IMR-90 (cell line): ENCODE results near the gene RSRC2. TPM values are rescaled to one million over a fixed set of nuclear protein-coding genes. Genes with fewer than 3 reads are reported as not detected.

Source experiments
- ATAC-seq: fragments of 200-7000 bp; cut with Tn5 transposase; 2 replicates; pipeline ENCODE4 v1.9.1; 2020; ENCODE audit warnings: low read depth, mild to moderate bottlenecking, moderate library complexity
- BruUV-seq: library from RNA; stranded (reverse); fragments of 400-500 nt; replicated peaks from 2 replicates; lab custom pipeline; 2021; lab: Mats Ljungman, UMichigan
- CTCF ChIA-PET: fragments of 300-600 bp; formaldehyde crosslinking; extraction: SDS; loops from one replicate; lab custom pipeline; 2021; ENCODE audit warnings: antibody characterized with exemption; lab: Yijun Ruan, JAX
- POLR2A ChIA-PET: fragments of 300-600 bp; sonication (Branson Sonifier 250); formaldehyde crosslinking; loops from one replicate; lab custom pipeline; 2022; ENCODE audit warnings: antibody characterized with exemption; ENCODE audit not compliant: unreplicated experiment; lab: Charles Lee
- DNase-seq: peaks from one replicate; pipeline ENCODE4 v3.0.0; 2013
- H2AFZ ChIP-seq: replicated peaks from 2 replicates; pipeline ENCODE3; 2013; ENCODE audit warnings: low read length, mild to moderate bottlenecking; ENCODE audit not compliant: poor library complexity
- H2AK5ac ChIP-seq: 2 replicates; pipeline ENCODE4 v1.6.1; 2013; ENCODE audit warnings: low read depth, low read length, inconsistent platforms
- H2AK9ac ChIP-seq: replicated peaks from 2 replicates; pipeline ENCODE3; 2013; ENCODE audit warnings: mild to moderate bottlenecking, low read depth, low read length, moderate library complexity; ENCODE audit not compliant: poor library complexity
- H2BK120ac ChIP-seq: 2 replicates; pipeline ENCODE4 v1.6.1; 2013; ENCODE audit warnings: low read depth, low read length, inconsistent platforms
- H2BK15ac ChIP-seq: 3 replicates; pipeline ENCODE4 v1.6.1; 2013; ENCODE audit warnings: low read depth, low read length, inconsistent platforms
- H2BK20ac ChIP-seq: 2 replicates; pipeline ENCODE4 v1.6.1; 2013; ENCODE audit warnings: low read depth, mild to moderate bottlenecking, inconsistent platforms, low read length, moderate library complexity
- H2BK5ac ChIP-seq: 2 replicates; pipeline ENCODE4 v1.6.1; 2013; ENCODE audit warnings: mild to moderate bottlenecking, low read depth, low read length, inconsistent platforms; ENCODE audit not compliant: poor library complexity, severe bottlenecking
- H3K14ac ChIP-seq: replicated peaks from 2 replicates; pipeline ENCODE4 v1.6.1; 2013; ENCODE audit warnings: low read depth, low read length, inconsistent platforms
- H3K18ac ChIP-seq: 2 replicates; pipeline ENCODE4 v1.6.1; 2013; ENCODE audit warnings: low read depth, low read length, control low read depth
- H3K23ac ChIP-seq: 2 replicates; pipeline ENCODE4 v1.6.1; 2013; ENCODE audit warnings: low read depth, low read length, inconsistent platforms
- H3K27ac ChIP-seq: 2 replicates; pipeline ENCODE4 v1.5.1; 2013; ENCODE audit warnings: mild to moderate bottlenecking, control low read depth, low read length; ENCODE audit not compliant: insufficient read depth
- H3K27me3 ChIP-seq: 2 replicates; pipeline ENCODE4 v1.6.1; 2013; ENCODE audit warnings: low read length; ENCODE audit not compliant: control insufficient read depth, insufficient read depth
- H3K36me3 ChIP-seq: 2 replicates; pipeline ENCODE4 v1.6.1; 2013; ENCODE audit warnings: low read length, mixed read lengths; ENCODE audit not compliant: control insufficient read depth, insufficient read depth
- H3K4ac ChIP-seq: 2 replicates; pipeline ENCODE4 v1.6.1; 2013; ENCODE audit warnings: low read depth, low read length, inconsistent platforms
- H3K4me1 ChIP-seq: 2 replicates; pipeline ENCODE4 v1.6.1; 2013; ENCODE audit warnings: low read length, mixed read lengths; ENCODE audit not compliant: control insufficient read depth, insufficient read depth
- H3K4me2 ChIP-seq: 2 replicates; pipeline ENCODE4 v1.6.1; 2013; ENCODE audit warnings: low read depth, mild to moderate bottlenecking, control low read depth, low read length, moderate library complexity
- H3K4me3 ChIP-seq: 2 replicates; pipeline ENCODE4 v1.5.1; 2013; ENCODE audit warnings: low read depth, mild to moderate bottlenecking, control low read depth, low read length, moderate library complexity; ENCODE audit not compliant: insufficient read depth
- H3K56ac ChIP-seq: 2 replicates; pipeline ENCODE4 v1.6.1; 2013; ENCODE audit warnings: low read length, inconsistent platforms; ENCODE audit not compliant: insufficient read depth; ENCODE audit errors: extremely low read depth
- H3K79me1 ChIP-seq, 2 experiments: 2 replicates each; pipeline ENCODE4 v1.6.1; 2013; ENCODE audit warnings: low read length in 2 of 2, inconsistent platforms in 1 of 2, low read depth in 1 of 2
- H3K9ac ChIP-seq: 2 replicates; pipeline ENCODE4 v1.6.1; 2013; ENCODE audit warnings: low read depth, low read length, control low read depth
- H3K9me1 ChIP-seq: 2 replicates; pipeline ENCODE4 v1.6.1; 2013; ENCODE audit warnings: low read length, inconsistent platforms; ENCODE audit not compliant: insufficient read depth
- H3K9me3 ChIP-seq: 2 replicates; pipeline ENCODE4 v1.6.1; 2013; ENCODE audit warnings: low read length; ENCODE audit not compliant: control insufficient read depth, insufficient read depth
- H4K20me1 ChIP-seq: 2 replicates; pipeline ENCODE4 v1.6.1; 2013; ENCODE audit warnings: low read length, inconsistent platforms; ENCODE audit not compliant: insufficient read depth
- H4K5ac ChIP-seq: 2 replicates; pipeline ENCODE4 v1.6.1; 2013; ENCODE audit warnings: mild to moderate bottlenecking, low read depth, low read length, control low read depth
- H4K8ac ChIP-seq, 2 experiments: 2 replicates each; pipeline ENCODE4 v1.6.1; 2013; ENCODE audit warnings: low read depth in 2 of 2, low read length in 2 of 2, control low read depth in 1 of 2, inconsistent platforms in 1 of 2
- H4K91ac ChIP-seq: 2 replicates; pipeline ENCODE4 v1.6.1; 2013; ENCODE audit warnings: low read depth, low read length, inconsistent platforms; ENCODE audit not compliant: insufficient read depth
- CTCF ChIP-seq: conservative IDR thresholded peaks from 2 replicates; pipeline ENCODE4 v1.5.1; 2012; ENCODE audit warnings: mild to moderate bottlenecking, low read depth, low read length, improper control_type of control experiment
- ELK1 ChIP-seq: fragments of 150-350 bp; IDR thresholded peaks from 2 replicates; pipeline ENCODE4 v1.6.1; 2016; ENCODE audit warnings: low read depth, mild to moderate bottlenecking, low read length, moderate library complexity, borderline replicate concordance
- FOS ChIP-seq: fragments of 150-350 bp; IDR thresholded peaks from 2 replicates; pipeline ENCODE4 v1.6.1; 2016; ENCODE audit warnings: low read depth, low read length
- MAFK ChIP-seq: IDR thresholded peaks from 2 replicates; pipeline ENCODE4 v1.6.1; 2012; ENCODE audit warnings: low read depth, low read length, improper control_type of control experiment
- MAZ ChIP-seq: IDR thresholded peaks from 2 replicates; pipeline ENCODE4 v1.6.1; 2012; ENCODE audit warnings: low read depth, mild to moderate bottlenecking, low read length, improper control_type of control experiment, moderate library complexity, borderline replicate concordance
- RAD21 ChIP-seq: IDR thresholded peaks from 2 replicates; pipeline ENCODE4 v1.6.1; 2012; ENCODE audit warnings: low read length, improper control_type of control experiment
- RCOR1 ChIP-seq: IDR thresholded peaks from 2 replicates; pipeline ENCODE4 v1.6.1; 2012; ENCODE audit warnings: mild to moderate bottlenecking, low read length, improper control_type of control experiment; ENCODE audit not compliant: insufficient replicate concordance
- USF2 ChIP-seq: fragments of 150-350 bp; IDR thresholded peaks from 2 replicates; pipeline ENCODE4 v1.6.1; 2017; ENCODE audit warnings: mild to moderate bottlenecking, antibody characterized with exemption, low read length, low read depth
- WGBS, 2 experiments: methylation state at CpG; one replicate each; pipeline versions ENCODE4 v1.1.5 to v1.1.7; 2013; ENCODE audit warnings: missing lambda C conversion rate in 2 of 2; ENCODE audit not compliant: insufficient read length in 1 of 2; ENCODE audit errors: extremely low coverage in 2 of 2; 5-methylcytosine and 5-hydroxymethylcytosine counted together
- dilution Hi-C: fragments of 300-500 bp; cut with HindIII; formaldehyde crosslinking; loops from one replicate; pipeline ENCODE4 v1.14.3; 2018; ENCODE audit warnings: low sequenced_read_pairs; ENCODE audit not compliant: unreplicated experiment
- in situ Hi-C: fragments of 300-500 bp; cut with MboI; formaldehyde crosslinking; loops from 3 replicates; pipeline ENCODE4 v1.14.3; 2019; ENCODE audit warnings: low sequenced_read_pairs, inconsistent platforms, mixed read lengths
- intact Hi-C: fragments of 100-400 bp; cut with micrococcal nuclease; formaldehyde crosslinking; loops from 2 replicates; pipeline ENCODE4 v1.10.0; 2022
- polyA plus RNA-seq, 3 experiments: library from polyadenylated mRNA; depleted of rRNA; stranded (reverse); fragments of >200 nt; gene quantifications; 2 replicates each; pipeline ENCODE4 v1.2.3, GENCODE V29; 2012; ENCODE audit warnings: low replicate concordance in 1 of 3
- total RNA-seq: library from RNA; depleted of rRNA; stranded (reverse); fragments of >200 nt; gene quantifications from 2 replicates; pipeline ENCODE4 v1.2.3, GENCODE V29; 2012

The RSRC2 gene
- total and polyA plus RNA-seq, 2 of the 4 experiments (the other 2 are of a cell fraction) = 18.6 to 31.5 TPM

GRCh38 chr12:122467983-122468382 is 58.8 kb downstream of the RSRC2 start:
- Histone ChIP-seq H3K9ac (no peak overlapping the region), H2BK5ac (no peak overlapping the region), H3K18ac (no peak overlapping the region), H3K56ac (no peak overlapping the region), H3K4ac (no peak overlapping the region), H4K20me1 (no peaks in the 10 kb centered on the region; the same call in 1 of the 2 replicates), H4K8ac (no peak overlapping the region), H2BK15ac (no peak overlapping the region), H4K5ac (no peak overlapping the region), H3K79me1 (peaks cover 3 to 11% of the 10 kb centered on the region in 2 experiments; a peak in 3 of 4 replicates), H3K9me3 (no peaks in the 10 kb centered on the region), H4K91ac (no peak overlapping the region), H3K14ac (no peak overlapping the region), H3K27ac (no peak overlapping the region), H3K36me3 (peaks cover 4% of the 10 kb centered on the region), H2AK9ac (no peak overlapping the region), H3K9me1 (0 out of 2 replicates have a peak, but pooled peaks cover 12% of the 10 kb centered on the region), H3K4me1 (peaks cover 6% of the 10 kb centered on the region), H2BK120ac (no peak overlapping the region), H3K4me3 (no peak overlapping the region), H3K4me2 (no peak overlapping the region), H2AFZ (no peak overlapping the region), H2BK20ac (no peak overlapping the region), H3K23ac (no peak overlapping the region), H3K27me3 (no peaks in the 10 kb centered on the region), H2AK5ac (no peak overlapping the region)
- intact Hi-C loops (no loop called here), dilution Hi-C loops (no loop called here), in situ Hi-C loops (no loop called here)
- ChIA-PET CTCF (no interaction called here), POLR2A (no interaction called here)
- DNase-seq = no peak
- TF ChIP-seq RCOR1 (no peak), MAZ (no peak), ELK1 (no peak), MAFK (no peak), CTCF (no peak), RAD21 (no peak), FOS (no peak), USF2 (no peak)
- no peak for ATAC-seq
- 71% methylated on average over 2 of the region's 4 CpGs; no CpG with 5 or more reads in 1 of the 2 experiments for WGBS, 2 experiments
- no TSS peak for BruUV-seq
